NCI-H446 (cell line): ENCODE data around the gene SMARCA2.
A peak's percentile ranks its signal among the peaks of the same experiment; 100 is the strongest.

Experiments
- DNase-seq, 2 experiments: peaks; one replicate each; lab custom pipeline; 2025; lab: John Stamatoyannopoulos, UW

The SMARCA2 gene

DNA sequence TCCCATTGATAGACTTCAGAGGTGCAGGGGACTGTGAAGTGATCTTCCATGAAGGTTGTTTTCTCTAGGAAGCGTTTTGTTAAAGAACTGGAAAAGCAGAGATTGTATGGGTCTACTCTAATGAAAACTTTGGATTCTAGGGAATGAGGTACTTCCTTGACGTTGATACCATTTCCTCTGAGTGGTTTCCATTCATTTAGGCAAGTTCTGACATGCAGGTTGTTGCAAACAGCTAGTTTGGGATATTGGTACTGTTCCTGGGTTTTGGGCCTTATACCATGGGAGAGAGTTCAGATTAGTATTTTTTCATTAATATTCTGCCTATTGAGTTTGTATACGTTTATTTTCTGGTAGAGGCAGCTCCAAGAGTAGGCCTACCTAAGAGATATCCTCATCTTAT, 25.7 kb downstream of the SMARCA2 start:
- DNase-seq = no peak

DNA sequence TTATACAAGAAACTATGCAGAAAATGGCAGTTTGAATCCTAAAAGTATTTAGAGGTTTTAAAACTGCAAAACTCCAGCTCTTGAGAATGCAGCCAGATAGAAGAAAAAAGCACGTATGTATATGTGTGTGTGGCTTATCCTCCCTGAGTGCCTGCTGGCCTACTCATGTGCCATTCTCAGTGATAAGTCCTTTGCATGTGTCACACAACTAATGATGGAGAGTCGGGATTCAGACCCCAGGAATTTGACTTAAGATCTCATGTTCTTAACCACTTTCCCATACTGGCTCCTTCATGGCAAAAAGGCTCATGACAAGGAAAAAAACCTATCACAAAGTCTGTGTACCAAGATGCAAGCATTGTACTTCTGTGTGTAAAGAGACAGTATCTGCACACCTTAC, 26.6 kb downstream of the SMARCA2 start:
- no peak for DNase-seq

DNA sequence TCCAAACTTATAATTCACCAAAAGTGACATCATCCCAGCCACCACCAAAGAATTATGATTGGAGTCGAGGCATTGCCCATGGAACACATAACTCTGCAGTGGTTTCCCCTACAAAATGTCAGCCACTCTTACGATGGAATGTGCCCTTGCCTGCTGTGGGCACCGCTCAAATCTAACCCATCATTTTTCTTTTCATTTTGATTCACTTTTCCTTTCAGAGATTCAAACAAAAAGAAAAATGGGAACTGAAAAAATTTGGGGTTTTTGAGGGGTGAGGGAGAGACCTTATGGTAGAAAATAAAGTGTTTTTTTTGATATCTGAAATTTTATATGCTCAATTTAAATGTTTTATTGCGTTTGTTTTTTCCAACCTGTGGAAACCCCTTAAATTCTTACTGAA, 28.1 kb downstream of the SMARCA2 start:
- DNase-seq = no peak

GRCh38 chr9:2043881-2044462, 28.8 kb downstream of the SMARCA2 start:
- no peak for DNase-seq

DNA sequence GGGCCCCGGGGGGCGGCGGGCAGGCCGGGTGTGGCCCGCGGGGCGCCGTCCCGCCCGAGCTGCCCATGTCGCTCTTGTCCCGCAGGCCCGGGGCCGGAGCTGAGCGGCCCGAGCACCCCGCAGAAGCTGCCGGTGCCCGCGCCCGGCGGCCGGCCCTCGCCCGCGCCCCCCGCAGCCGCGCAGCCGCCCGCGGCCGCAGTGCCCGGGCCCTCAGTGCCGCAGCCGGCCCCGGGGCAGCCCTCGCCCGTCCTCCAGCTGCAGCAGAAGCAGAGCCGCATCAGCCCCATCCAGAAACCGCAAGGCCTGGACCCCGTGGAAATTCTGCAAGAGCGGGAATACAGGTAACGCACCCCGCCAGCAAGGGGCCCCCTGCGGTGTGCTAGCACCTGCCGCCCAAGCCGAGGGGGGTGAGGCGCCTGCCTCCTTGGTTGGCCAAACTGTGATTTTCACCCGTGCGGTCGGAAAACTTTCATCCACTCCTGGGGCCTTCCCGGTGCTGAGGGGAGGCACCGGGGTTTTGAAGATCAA, 32.1 kb downstream of the SMARCA2 start:
- no peak for DNase-seq

DNA sequence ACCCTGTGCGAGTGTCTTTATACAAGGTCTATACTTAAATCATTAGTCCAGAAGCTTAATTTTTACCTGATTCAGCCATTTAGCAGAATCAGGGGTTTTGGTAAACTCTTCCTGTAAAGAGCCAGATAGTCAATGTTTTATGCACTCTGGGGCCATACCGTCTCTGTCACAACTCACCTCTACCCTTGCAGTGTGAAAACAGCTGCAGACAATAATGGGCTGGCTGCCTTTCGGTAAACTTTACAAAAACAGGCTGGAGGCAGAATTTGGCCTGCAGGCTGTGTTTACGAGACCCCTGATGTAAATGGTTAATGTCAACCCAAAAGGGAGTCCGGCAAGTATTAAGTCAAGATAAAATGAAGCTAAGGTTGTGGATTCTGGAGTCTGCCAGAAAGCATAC, 32.8 kb downstream of the SMARCA2 start:
- no peak for DNase-seq

DNA sequence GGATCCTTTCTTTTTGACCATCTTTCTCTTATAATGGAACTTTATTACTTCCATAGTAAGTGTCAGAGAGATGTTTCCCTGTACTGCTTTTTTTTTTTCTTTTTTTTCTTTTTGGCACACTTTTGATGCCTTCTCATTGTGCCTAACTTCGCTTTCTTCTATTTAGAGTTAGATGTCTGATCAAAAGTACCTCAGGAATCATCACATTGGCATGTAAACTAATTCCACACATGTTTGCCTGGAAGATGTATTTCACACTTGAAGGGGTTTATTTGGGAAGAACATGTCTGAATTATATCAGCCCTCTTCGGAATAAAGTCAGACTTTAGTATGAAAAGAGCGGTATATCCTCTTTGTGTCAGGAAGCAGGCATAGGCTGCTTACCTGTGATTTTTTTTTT, 35.1 kb downstream of the SMARCA2 start:
- no peak for DNase-seq

DNA sequence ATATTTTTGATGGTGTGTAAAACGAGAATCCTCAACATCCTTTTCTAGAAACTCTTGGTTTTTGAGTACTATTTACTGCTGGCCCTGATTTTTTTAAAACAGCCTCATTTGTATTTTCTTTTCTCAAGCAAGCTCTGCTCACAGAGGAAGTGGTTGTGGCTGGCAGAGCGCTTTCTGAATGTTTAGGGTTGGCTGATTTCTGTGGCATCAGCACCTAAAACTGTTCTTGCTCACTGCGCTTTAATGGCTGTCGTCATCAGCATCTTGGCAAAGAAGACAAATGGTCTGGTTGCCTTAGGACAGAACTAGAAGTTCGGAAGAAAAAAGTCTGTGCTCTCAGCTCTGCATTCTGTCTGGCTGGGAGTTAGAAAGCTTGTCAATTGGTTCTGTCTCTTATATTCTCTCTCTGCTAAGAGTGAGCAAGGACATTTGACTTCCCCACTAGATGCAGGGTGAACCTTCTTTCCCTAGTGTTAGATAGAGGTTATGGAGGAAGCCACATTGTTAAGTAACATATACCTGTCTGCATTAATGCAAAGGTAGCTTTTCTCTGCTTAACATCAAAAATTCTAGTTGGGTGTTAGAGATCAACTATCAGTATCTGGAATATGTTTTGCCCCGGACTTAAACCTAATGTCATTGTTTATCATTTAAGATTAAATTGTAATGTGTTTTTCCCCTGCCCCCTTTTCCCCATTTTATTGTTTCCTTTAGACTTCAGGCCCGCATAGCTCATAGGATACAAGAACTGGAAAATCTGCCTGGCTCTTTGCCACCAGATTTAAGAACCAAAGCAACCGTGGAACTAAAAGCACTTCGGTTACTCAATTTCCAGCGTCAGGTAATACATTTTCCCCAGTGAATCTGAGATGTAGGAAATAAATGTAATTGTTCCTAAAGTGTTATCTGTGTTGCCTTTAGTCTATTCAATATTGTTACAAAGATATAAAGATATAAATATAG, 39.0 kb downstream of the SMARCA2 start:
- no peak for DNase-seq

- DNase-seq = no peak
Observed at GRCh38 chr9:2055203-2055658, 40.1 kb downstream of the SMARCA2 start.

- DNase-seq = no peak
Observed at GRCh38 chr9:2059274-2059929, 44.3 kb downstream of the SMARCA2 start.

- no peak for DNase-seq
Observed at GRCh38 chr9:2060424-2060823, 45.3 kb downstream of the SMARCA2 start.

- no peak for DNase-seq
Observed at GRCh38 chr9:2065704-2066103, 50.6 kb downstream of the SMARCA2 start.

GRCh38 chr9:2066312-2067273, 51.4 kb downstream of the SMARCA2 start:
- no peak for DNase-seq

- no peak for DNase-seq
Observed at GRCh38 chr9:2072752-2073405, 57.7 kb downstream of the SMARCA2 start.

GRCh38 chr9:2082772-2083171, 67.6 kb downstream of the SMARCA2 start:
- DNase-seq = no peak

- DNase-seq = no peak
Observed at GRCh38 chr9:2083479-2083878, 68.3 kb downstream of the SMARCA2 start.

GRCh38 chr9:2085716-2086115, 70.6 kb downstream of the SMARCA2 start:
- no peak for DNase-seq

DNA sequence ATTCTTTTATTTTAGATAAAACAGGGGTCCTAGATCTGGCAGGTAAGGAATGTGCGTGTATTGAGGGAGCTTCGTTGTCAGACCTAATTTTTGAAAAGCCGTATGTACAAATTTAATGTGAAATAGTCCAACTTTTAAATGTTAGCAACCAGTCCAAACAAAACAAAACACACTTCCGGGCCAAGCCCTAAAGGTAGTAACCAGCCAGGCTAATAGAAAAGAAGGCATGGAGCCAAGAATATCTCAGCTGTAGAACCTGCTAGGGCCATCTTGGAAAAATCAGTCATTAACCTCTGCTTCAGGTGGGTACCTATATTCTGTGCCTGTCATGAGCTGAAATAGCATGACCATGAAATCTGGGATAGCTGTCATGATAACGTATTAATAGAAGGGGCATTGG, 71.0 kb downstream of the SMARCA2 start:
- no peak for DNase-seq

DNA sequence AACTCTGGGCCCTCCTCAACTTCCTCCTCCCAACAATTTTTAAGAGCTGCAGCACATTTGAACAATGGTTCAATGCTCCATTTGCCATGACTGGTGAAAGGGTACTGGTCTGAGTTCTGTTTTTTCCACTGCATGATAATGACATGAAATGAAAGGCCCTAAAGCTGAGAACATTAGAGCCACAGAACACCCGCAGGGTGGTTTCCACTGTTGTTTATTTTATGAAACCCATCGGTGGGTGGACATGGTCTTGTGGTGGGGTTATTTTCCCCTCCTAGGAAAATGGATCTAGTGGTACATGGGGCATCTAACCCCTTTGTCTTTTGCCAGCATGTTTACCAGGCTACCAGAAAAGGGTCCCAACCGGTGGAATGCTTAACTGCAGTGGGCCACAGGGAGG, 71.8 kb downstream of the SMARCA2 start:
- DNase-seq = no peak

GRCh38 chr9:2087500-2088313, 72.6 kb downstream of the SMARCA2 start:
- peak; percentile 14 to 78 for DNase-seq
